Heart left ventricle (tissue), 16 donors: Measurements from ENCODE around the gene B2M. TPM values are rescaled to one million over a fixed set of nuclear protein-coding genes. Genes with fewer than 3 reads are reported as not detected.

ENCODE experiments used
- ATAC-seq, 4 donors: fragments of 200-7000 bp; cut with Tn5 transposase; one replicate each; pipeline ENCODE4 v1.9.1; 2020 to 2022; ENCODE audit warnings: moderate library complexity in 4 of 4, mild to moderate bottlenecking in 3 of 4, moderate number of reproducible peaks in 1 of 4
- DNase-seq, 5 donors: peaks; one replicate each; pipeline ENCODE4 v3.0.0-alpha.2; 2020
- H3K27ac ChIP-seq, 12 donors: fragments of 200-600 bp; sonication (generic) in 4 of 12; one replicate each; pipeline versions ENCODE4 v1.5.0 to v1.8.0; 2016 to 2022; ENCODE audit warnings: mild to moderate bottlenecking in 2 of 12
- H3K27me3 ChIP-seq, 9 donors: fragments of 200-600 bp; sonication (generic) in 2 of 9; one replicate each; pipeline versions ENCODE4 v1.5.1 to v1.8.0; 2016 to 2022; ENCODE audit warnings: mild to moderate bottlenecking in 3 of 9
- H3K36me3 ChIP-seq, 9 donors: fragments of 200-600 bp; sonication (generic) in 2 of 9; one replicate each; pipeline versions ENCODE4 v1.5.0 to v1.8.0; 2018 to 2022; ENCODE audit warnings: mild to moderate bottlenecking in 2 of 9
- H3K4me1 ChIP-seq, 12 donors: fragments of 200-600 bp; sonication (generic) in 4 of 12; one replicate each; pipeline versions ENCODE4 v1.5.0 to v1.8.0; 2016 to 2022; ENCODE audit warnings: mild to moderate bottlenecking in 3 of 12
- H3K4me3 ChIP-seq, 12 donors: fragments of 200-600 bp; sonication (generic) in 4 of 12; one replicate each; pipeline versions ENCODE4 v1.5.0 to v1.8.0; 2017 to 2022; ENCODE audit warnings: mild to moderate bottlenecking in 9 of 12, moderate library complexity in 4 of 12
- H3K9me3 ChIP-seq, 12 donors: fragments of 200-600 bp; sonication (generic) in 4 of 12; one replicate each; pipeline versions ENCODE4 v1.5.0 to v1.8.0; 2016 to 2022; ENCODE audit warnings: mild to moderate bottlenecking in 1 of 12
- CTCF ChIP-seq, 12 donors: fragments of 200-600 bp; sonication (generic) in 4 of 12; IDR thresholded peaks; one replicate each; pipeline versions ENCODE4 v1.5.0 to v1.8.0; 2018 to 2022; ENCODE audit warnings: antibody characterized with exemption in 12 of 12, mild to moderate bottlenecking in 5 of 12
- POLR2A ChIP-seq, 2 donors: fragments of 450-650 bp; IDR thresholded peaks; one replicate each; pipeline ENCODE4 v1.6.1; 2017; ENCODE audit warnings: antibody characterized with exemption in 2 of 2, mild to moderate bottlenecking in 2 of 2, moderate library complexity in 2 of 2
- WGBS, 4 donors: extraction: QIAGEN DNeasy Blood & Tissue Kit in 2 of 4; methylation state at CpG; one replicate each; pipeline versions ENCODE4 v1.1.5 to v1.1.7; 2013 to 2018; 5-methylcytosine and 5-hydroxymethylcytosine counted together
- intact Hi-C, 10 donors: fragments of 100-400 bp; cut with DNase I; formaldehyde crosslinking; loops; one replicate each; pipeline versions ENCODE4 v1.11.1 to v1.14.2; 2022
- polyA plus RNA-seq, 2 donors: library from polyadenylated mRNA; stranded (reverse); fragments of 200-250 nt; gene quantifications; one replicate each; pipeline ENCODE4 v1.2.3, GENCODE V29; 2013
- total RNA-seq, 9 donors: library from RNA; depleted of rRNA in 2 of 9; stranded (reverse); fragments of >200 nt in 2 of 9; fragmentation: NEBNext Ultra II Directional in 3 of 9; extraction: Animal tissue kit (Norgen Biotek cat#: 25700) in 3 of 9; gene quantifications; one replicate each; pipeline versions ENCODE4 v1.1.0 to v1.2.4, GENCODE V29; 2016 to 2023
- donor health status: ischemic (EF 13 %, LVEDD 7.1; RV severe dilation, severe dysfunction).
- donor health status: healthy with polysubstance abuse.
- donor health status: DM: no; HTN: yes; CAD: no.
- donor health status: DM: no; HTN: no; CAD: no.
- donor health status: ischemic (EF 25% LVEDD 6.9; RV normal size, moderate dysfunction).
- donor health status: ischemic (EF 25% LVEDD 5.7; RV mildly dilated, moderate dysfunction).
- donor health status: healthy.
- donor health status: DM: yes; HTN: yes; CAD: no.
- donor health status: ischemic (EF 35%, LVEDD 5.7; RV mildly dilated, moderate dysfunction).
- donor health status: nonischemic (EF 11% LVEDD 7.7; RV severe dilation, severe dysfunction).
- donor health status: DM: yes; HTN: yes; CAD: no.
- donor health status: PGD.
- donor health status: ischemic (EF 29% LVEDD 5.4; RV normal size, mild dysfunction).
- donor health status: nonischemic (EF 23%, LVEDD 6.1; RV moderate dilation, normal function).

Gene B2M
- total and polyA plus RNA-seq, 11 donors, result 808 to 5,448 (median 1,200) TPM

DNA sequence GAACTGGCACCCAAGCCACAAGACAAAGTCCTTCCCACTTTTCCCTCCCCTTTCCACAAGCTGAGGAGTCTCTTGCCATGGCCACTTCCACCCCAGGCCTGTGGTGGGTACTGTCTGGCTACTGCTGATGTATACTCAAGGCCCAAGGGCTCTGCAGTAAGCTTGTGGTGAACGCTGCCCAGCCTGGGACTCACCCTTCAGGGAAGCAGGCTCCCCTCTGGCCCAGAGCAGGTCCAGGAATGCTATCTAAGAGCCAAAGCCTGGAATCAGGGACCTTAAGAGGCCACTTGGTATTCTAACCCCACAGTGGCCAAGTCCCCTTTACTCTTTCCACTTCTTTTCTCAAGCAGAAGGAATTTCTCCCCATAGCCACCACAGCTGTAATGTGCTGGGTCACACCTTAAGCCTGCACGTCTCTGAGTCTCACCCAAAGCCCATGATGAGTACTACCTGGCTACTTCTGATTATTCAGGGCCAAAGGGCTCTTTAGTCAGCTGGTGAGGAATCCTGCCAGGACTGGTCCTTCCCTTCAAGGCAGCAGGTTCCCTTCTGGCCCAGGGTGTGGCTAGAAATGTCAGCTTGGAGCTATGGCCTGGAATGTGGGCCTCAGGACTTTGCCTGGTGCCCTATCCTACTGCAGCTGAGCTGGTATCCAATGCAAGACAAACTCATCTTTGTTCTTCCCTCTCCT, 4.2 kb upstream of the B2M start:
- Histone ChIP-seq H3K27me3 (no peaks in the 10 kb centered on the region), H3K4me3 (no peak overlapping the region), H3K36me3 (peaks cover 0 to 1% (median 0%) of the 10 kb centered on the region in 9 donors), H3K27ac (no peak overlapping the region), H3K9me3 (peaks cover 0 to 17% (median 0%) of the 10 kb centered on the region in 12 donors), H3K4me1 (peaks cover 0 to 15% (median 4%) of the 10 kb centered on the region in 12 donors)
- DNase-seq, result no peak
- intact Hi-C loops, result loop anchor here in 4 of 10 donors (5.0 kb wide), 2 partner anchors 35 to 40 kb away; no protein-coding TSS in a partner anchor
- TF ChIP-seq POLR2A (IDR thresholded peaks at IDR 0.05) (no peak), CTCF (IDR thresholded peaks at IDR 0.05) (no peak)
- no peak for ATAC-seq
- WGBS, 4 donors, result 88 to 100% (median 95%) methylated on average over 1 to 2 of the region's 2 CpGs

DNA sequence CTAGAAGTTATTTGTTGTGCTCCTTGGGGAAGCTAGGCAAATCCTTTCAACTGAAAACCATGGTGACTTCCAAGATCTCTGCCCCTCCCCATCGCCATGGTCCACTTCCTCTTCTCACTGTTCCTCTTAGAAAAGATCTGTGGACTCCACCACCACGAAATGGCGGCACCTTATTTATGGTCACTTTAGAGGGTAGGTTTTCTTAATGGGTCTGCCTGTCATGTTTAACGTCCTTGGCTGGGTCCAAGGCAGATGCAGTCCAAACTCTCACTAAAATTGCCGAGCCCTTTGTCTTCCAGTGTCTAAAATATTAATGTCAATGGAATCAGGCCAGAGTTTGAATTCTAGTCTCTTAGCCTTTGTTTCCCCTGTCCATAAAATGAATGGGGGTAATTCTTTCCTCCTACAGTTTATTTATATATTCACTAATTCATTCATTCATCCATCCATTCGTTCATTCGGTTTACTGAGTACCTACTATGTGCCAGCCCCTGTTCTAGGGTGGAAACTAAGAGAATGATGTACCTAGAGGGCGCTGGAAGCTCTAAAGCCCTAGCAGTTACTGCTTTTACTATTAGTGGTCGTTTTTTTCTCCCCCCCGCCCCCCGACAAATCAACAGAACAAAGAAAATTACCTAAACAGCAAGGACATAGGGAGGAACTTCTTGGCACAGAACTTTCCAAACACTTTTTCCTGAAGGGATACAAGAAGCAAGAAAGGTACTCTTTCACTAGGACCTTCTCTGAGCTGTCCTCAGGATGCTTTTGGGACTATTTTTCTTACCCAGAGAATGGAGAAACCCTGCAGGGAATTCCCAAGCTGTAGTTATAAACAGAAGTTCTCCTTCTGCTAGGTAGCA, 851 bp upstream of the B2M start:
- TF ChIP-seq CTCF (IDR thresholded peaks at IDR 0.05), result peak in 6 of 12 donors; percentile 12 to 47 (median 31)
- no peak for TF ChIP-seq POLR2A (IDR thresholded peaks at IDR 0.05)
- ATAC-seq (peak in 1 of 4 donors; percentile 17), DNase-seq (peak in 3 of 5 donors; percentile 42 to 56 (median 54))
- Histone ChIP-seq H3K36me3 (peaks cover 0 to 35% (median 4%) of the 10 kb centered on the region in 9 donors), H3K4me1 (peaks cover 0 to 36% (median 14%) of the 10 kb centered on the region in 12 donors), H3K9me3 (no peaks in the 10 kb centered on the region), H3K27ac (peak overlapping the region; percentile 94 to 100 (median 99)), H3K27me3 (no peaks in the 10 kb centered on the region), H3K4me3 (peak overlapping the region; percentile 74 to 95 (median 86))
- WGBS, 4 donors, result 24 to 32% (median 29%) methylated on average over 11 of the region's 11 CpGs
- intact Hi-C loops, result loop anchor here in 8 of 10 donors (1.0 to 2.0 kb wide), 6 partner anchors 16 to 48 kb away; partner anchors contain the start of gene SPG11 (in 5 of the 8)

GRCh38 chr15:44711743-44712345, 527 bp downstream of the B2M start:
- peak overlapping the region; percentile 74 to 95 (median 86) for H3K4me3 ChIP-seq
- H3K4me1 ChIP-seq, result peaks cover 0 to 50% (median 24%) of the 10 kb centered on the region in 12 donors
- DNase-seq (peak; percentile 43 to 83 (median 55)), ATAC-seq (peak; percentile 28 to 68 (median 56))
- H3K27me3 ChIP-seq, result no peaks in the 10 kb centered on the region
- no peaks in the 10 kb centered on the region for H3K9me3 ChIP-seq
- 0 to 1% (median 1%) methylated on average over 21 to 46 of the region's 46 CpGs for WGBS, 4 donors
- H3K36me3 ChIP-seq, result peaks cover 0 to 49% (median 17%) of the 10 kb centered on the region in 9 donors
- intact Hi-C loops, result loop anchor here in 9 of 10 donors (1.0 to 2.0 kb wide), 7 partner anchors 14 to 49 kb away; partner anchors contain the start of gene SPG11 (in 5 of the 9)
- H3K27ac ChIP-seq, result peak overlapping the region; percentile 94 to 100 (median 99)
- TF ChIP-seq CTCF (IDR thresholded peaks at IDR 0.05), result no peak
- no peak for TF ChIP-seq POLR2A (IDR thresholded peaks at IDR 0.05)
